ENCODE measurements around the gene BRINP1.

- no peak for TF ChIP-seq CTCF (conservative IDR thresholded peaks at IDR 0.05; ENCODE audit: low read depth in 2 of 2)
- no peak for TF ChIP-seq CREB1 (CRISPR knock-in tag; IDR thresholded peaks at IDR 0.05; ENCODE audit: low read depth)
- no peak for TF ChIP-seq POLR2AphosphoS5 (IDR thresholded peaks at IDR 0.05; ENCODE audit: low read depth)
- no peak for TF ChIP-seq REST (IDR thresholded peaks at IDR 0.05; ENCODE audit: unreplicated experiment)
- TF ChIP-seq ZNF114 (CRISPR knock-in tag; IDR thresholded peaks at IDR 0.05): no peak
- no peak for TF ChIP-seq EZH2 (IDR thresholded peaks at IDR 0.05; ENCODE audit: low read depth, unreplicated experiment)
- TF ChIP-seq EZH2phosphoT487 (IDR thresholded peaks at IDR 0.05; ENCODE audit: unreplicated experiment): no peak
- no peak for TF ChIP-seq ETS1 (IDR thresholded peaks at IDR 0.05)
These were observed 22.6 kb upstream of the BRINP1 start for GRCh38 chr9:119391878-119392277.
